Measurements from ENCODE around the gene CABLES1. TPM values are rescaled to one million over a fixed set of nuclear protein-coding genes. Genes with fewer than 3 reads are reported as not detected.

Gene CABLES1, protein sequence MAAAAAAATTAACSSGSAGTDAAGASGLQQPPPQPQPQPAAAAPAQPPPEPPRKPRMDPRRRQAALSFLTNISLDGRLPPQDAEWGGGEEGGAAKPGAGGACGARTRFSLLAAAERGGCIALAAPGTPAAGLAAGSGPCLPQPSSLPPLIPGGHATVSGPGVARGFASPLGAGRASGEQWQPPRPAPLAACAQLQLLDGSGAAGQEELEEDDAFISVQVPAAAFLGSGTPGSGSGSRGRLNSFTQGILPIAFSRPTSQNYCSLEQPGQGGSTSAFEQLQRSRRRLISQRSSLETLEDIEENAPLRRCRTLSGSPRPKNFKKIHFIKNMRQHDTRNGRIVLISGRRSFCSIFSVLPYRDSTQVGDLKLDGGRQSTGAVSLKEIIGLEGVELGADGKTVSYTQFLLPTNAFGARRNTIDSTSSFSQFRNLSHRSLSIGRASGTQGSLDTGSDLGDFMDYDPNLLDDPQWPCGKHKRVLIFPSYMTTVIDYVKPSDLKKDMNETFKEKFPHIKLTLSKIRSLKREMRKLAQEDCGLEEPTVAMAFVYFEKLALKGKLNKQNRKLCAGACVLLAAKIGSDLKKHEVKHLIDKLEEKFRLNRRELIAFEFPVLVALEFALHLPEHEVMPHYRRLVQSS
- 0.04 TPM for total RNA-seq (2013)
- polyA plus RNA-seq, result under 1 TPM in 2 of 3 donors, not detected in 1; 0.09 to 0.15 TPM
- polyA minus RNA-seq, result 0.28 and 0.40 TPM in 2 replicates
- total RNA-seq, result 0.69 to 12.1 (median 6.2) reads per million in 11 experiments

DNA sequence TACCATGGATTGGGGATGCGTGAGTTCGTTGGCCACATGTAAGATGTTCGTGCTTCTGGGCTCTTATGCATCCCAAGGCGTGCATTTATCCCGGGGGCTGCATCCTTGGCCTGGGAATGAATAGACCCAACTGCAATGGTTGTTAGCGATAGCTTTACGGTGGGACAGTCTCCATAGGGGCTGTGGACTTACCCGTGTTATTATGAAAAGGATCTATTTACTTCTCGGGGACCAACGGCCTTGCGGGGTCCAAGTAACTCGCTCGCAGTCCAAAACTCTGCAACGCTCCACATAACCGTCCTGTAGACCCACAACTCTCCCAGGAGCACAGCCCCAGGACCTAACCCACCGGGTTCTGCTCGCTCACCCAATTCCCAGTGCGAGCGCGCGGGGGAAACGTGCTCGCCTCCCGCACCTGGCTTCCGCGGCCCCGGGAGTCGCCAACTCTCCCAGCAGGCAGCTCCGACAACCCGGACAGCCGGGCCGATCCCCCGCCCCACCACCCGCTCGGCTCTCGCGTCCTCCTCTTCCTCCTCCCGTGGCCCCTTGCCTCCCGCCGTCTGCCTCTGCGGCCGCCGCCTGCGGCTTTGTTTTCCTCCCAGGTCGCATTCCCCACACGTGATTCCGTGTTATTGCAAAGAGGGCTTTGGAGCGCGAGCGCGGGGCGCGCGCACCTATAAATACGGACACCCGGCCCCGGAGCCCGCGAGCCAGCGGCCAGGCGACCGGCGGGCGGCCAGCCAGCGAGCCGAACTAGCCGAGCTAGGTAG is at the start of gene CABLES1:
TSS of gene CABLES1 (plus strand) at position 706 of the 770 bp plus-strand sequence. CDS start 278 bp downstream, outside the sequence.
- H3K27ac Mint-ChIP-seq, result peak within 1 kb of the TSS in 1 of 7 donors; percentile 58
- Histone ChIP-seq H3K4me2 (replicated peaks; ENCODE audit: extremely low read depth, low read length, poor library complexity, severe bottlenecking) (peak within 1 kb of the TSS; percentile 93), H4K20me1 (ENCODE audit: insufficient read depth, low read length) (no peaks in the 10 kb centered on the region), H3K27me3 (ENCODE audit: control insufficient read depth in 2 of 2, insufficient read depth in 2 of 2, low read length in 2 of 2) (peaks cover 41 to 48% of the 10 kb centered on the region in 2 donors), H2AFZ (ENCODE audit: insufficient read depth, low read depth, low read length, poor library complexity, severe bottlenecking) (peak within 1 kb of the TSS; percentile 86), H3K9ac (ENCODE audit: insufficient read depth, low read length, poor library complexity, severe bottlenecking) (peak within 1 kb of the TSS; percentile 36), H3K27ac (ENCODE audit: low read depth in 1 of 2, low read length in 2 of 2) (no peak within 1 kb of the TSS), H3K4me1 (ENCODE audit: control insufficient read depth in 1 of 2, insufficient read depth in 2 of 2, low read length in 2 of 2) (peaks cover 18 to 26% of the 10 kb centered on the region in 2 donors), H3K36me3 (replicated peaks in 1 of 2; ENCODE audit: control insufficient read depth in 1 of 2, insufficient read depth in 2 of 2, low read length in 2 of 2) (no peaks in the 10 kb centered on the region), H3K4me3 (replicated peaks in 1 of 3; ENCODE audit: low read depth in 2 of 3, low read length in 3 of 3) (peak within 1 kb of the TSS; percentile 20 to 76 (median 27)), H3K79me2 (ENCODE audit: insufficient read depth, low read length) (no peaks in the 10 kb centered on the region), H3K9me3 (replicated peaks in 1 of 2; ENCODE audit: control insufficient read depth in 1 of 2, insufficient read depth in 1 of 2, low read length in 2 of 2) (peaks cover 4 to 23% of the 10 kb centered on the region in 2 donors)
- peak within 1 kb of the TSS; percentile 80 to 91 for H3K4me3 Mint-ChIP-seq
- 3% methylated on average over 61 of the region's 67 CpGs for WGBS (ENCODE audit: insufficient coverage)
- peaks cover 5 to 9% of the 10 kb centered on the region in 2 donors for H3K36me3 Mint-ChIP-seq
- peaks cover 22% of the 10 kb centered on the region for H3K4me1 Mint-ChIP-seq
- H3K27me3 Mint-ChIP-seq (ENCODE audit: low read depth in 3 of 3), result peaks cover 53 to 65% (median 53%) of the 10 kb centered on the region in 3 donors
- peak in 2 of 3 donors; percentile 28 to 30 for DNase-seq
- intact Hi-C loops (cut with micrococcal nuclease), result loop anchor here (5.0 to 10.0 kb wide), 3 partner anchors 90 to 277 kb away; no protein-coding TSS in a partner anchor
- TF ChIP-seq, protein P1, sequence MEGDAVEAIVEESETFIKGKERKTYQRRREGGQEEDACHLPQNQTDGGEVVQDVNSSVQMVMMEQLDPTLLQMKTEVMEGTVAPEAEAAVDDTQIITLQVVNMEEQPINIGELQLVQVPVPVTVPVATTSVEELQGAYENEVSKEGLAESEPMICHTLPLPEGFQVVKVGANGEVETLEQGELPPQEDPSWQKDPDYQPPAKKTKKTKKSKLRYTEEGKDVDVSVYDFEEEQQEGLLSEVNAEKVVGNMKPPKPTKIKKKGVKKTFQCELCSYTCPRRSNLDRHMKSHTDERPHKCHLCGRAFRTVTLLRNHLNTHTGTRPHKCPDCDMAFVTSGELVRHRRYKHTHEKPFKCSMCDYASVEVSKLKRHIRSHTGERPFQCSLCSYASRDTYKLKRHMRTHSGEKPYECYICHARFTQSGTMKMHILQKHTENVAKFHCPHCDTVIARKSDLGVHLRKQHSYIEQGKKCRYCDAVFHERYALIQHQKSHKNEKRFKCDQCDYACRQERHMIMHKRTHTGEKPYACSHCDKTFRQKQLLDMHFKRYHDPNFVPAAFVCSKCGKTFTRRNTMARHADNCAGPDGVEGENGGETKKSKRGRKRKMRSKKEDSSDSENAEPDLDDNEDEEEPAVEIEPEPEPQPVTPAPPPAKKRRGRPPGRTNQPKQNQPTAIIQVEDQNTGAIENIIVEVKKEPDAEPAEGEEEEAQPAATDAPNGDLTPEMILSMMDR (IDR thresholded peaks at IDR 0.05), result no peak
- peaks cover 0 to 21% (median 9%) of the 10 kb centered on the region in 7 donors for H3K9me3 Mint-ChIP-seq

- Mint-ChIP-seq H3K4me1 (peaks cover 19% of the 10 kb centered on the region), H3K36me3 (no peaks in the 10 kb centered on the region), H3K27ac (no peak overlapping the region), H3K4me3 (no peak overlapping the region), H3K9me3 (peaks cover 0 to 2% (median 0%) of the 10 kb centered on the region in 7 donors), H3K27me3 (ENCODE audit: low read depth in 3 of 3) (peaks cover 4 to 18% (median 10%) of the 10 kb centered on the region in 3 donors)
- Histone ChIP-seq H2AFZ (ENCODE audit: insufficient read depth, low read depth, low read length, poor library complexity, severe bottlenecking) (no peak overlapping the region), H3K79me2 (ENCODE audit: insufficient read depth, low read length) (no peaks in the 10 kb centered on the region), H3K36me3 (replicated peaks in 1 of 2; ENCODE audit: control insufficient read depth in 1 of 2, insufficient read depth in 2 of 2, low read length in 2 of 2) (no peaks in the 10 kb centered on the region), H3K9me3 (replicated peaks in 1 of 2; ENCODE audit: control insufficient read depth in 1 of 2, insufficient read depth in 1 of 2, low read length in 2 of 2) (no peaks in the 10 kb centered on the region), H3K27me3 (ENCODE audit: control insufficient read depth in 2 of 2, insufficient read depth in 2 of 2, low read length in 2 of 2) (no peaks in the 10 kb centered on the region), H3K27ac (ENCODE audit: low read depth in 1 of 2, low read length in 2 of 2) (no peak overlapping the region), H4K20me1 (ENCODE audit: insufficient read depth, low read length) (no peaks in the 10 kb centered on the region), H3K4me1 (ENCODE audit: control insufficient read depth in 1 of 2, insufficient read depth in 2 of 2, low read length in 2 of 2) (peaks cover 20 to 23% of the 10 kb centered on the region in 2 donors), H3K4me2 (replicated peaks; ENCODE audit: extremely low read depth, low read length, poor library complexity, severe bottlenecking) (no peak overlapping the region), H3K9ac (ENCODE audit: insufficient read depth, low read length, poor library complexity, severe bottlenecking) (no peak overlapping the region), H3K4me3 (replicated peaks in 1 of 3; ENCODE audit: low read depth in 2 of 3, low read length in 3 of 3) (no peak overlapping the region)
- DNase-seq, result no peak
- intact Hi-C loops (cut with micrococcal nuclease), result no loop called here
- TF ChIP-seq, protein P1 (IDR thresholded peaks at IDR 0.05), result no peak
- WGBS (ENCODE audit: insufficient coverage), result no CpG with 5 or more reads among the region's 3 CpGs
These were observed 47.9 kb upstream of the CABLES1 start for GRCh38 chr18:23087352-23087751.
